HG02840 (cell line): Measurements from ENCODE around the gene PPRC1.
"Not testable (repeated sequence)": the region's sequence is repeated elsewhere in the genome, so short reads cannot be mapped to it uniquely, and the experiment has no call there.

Experiments used
- ATAC-seq: cut with Tn5 transposase; IDR thresholded peaks from one replicate; pipeline ENCODE4 v1.9.1; 2021; ENCODE audit warnings: mild to moderate bottlenecking, moderate library complexity, moderate number of reproducible peaks; ENCODE audit not compliant: unreplicated experiment, low FRiP score

Gene PPRC1

GRCh38 chr10:102188941-102189898, 56.4 kb downstream of the PPRC1 start:
- not testable (repeated sequence) for ATAC-seq

GRCh38 chr10:102191956-102192355, 59.1 kb downstream of the PPRC1 start:
- no peak for ATAC-seq

GRCh38 chr10:102195296-102195870, 62.5 kb downstream of the PPRC1 start:
- ATAC-seq, result no peak

- ATAC-seq, result no peak
Observed at GRCh38 chr10:102196893-102197292, 64.1 kb downstream of the PPRC1 start.

- no peak for ATAC-seq
Observed at GRCh38 chr10:102198027-102198426, 65.2 kb downstream of the PPRC1 start.
